Measurements from ENCODE around the gene PRKCD.

DNA sequence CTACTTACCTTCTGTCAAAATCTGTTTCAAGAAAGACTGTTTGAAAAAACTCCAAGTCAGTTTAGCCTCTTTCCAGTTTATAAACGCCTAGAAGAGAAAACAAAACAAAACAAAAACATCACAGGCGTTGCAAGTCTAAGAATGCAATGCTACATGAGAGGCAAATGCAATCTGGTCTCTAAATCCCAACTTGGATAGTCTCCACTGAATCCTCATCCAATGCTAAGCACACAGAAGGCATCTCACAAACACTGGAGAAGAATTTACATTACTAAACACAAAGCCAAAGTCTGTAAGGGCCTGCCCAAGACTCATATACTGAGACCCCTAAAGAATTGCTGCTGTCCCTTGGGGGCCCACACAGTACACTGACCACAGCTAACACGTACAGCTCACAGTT, 49.2 kb upstream of the PRKCD start:
- TF ChIP-seq, protein P1, sequence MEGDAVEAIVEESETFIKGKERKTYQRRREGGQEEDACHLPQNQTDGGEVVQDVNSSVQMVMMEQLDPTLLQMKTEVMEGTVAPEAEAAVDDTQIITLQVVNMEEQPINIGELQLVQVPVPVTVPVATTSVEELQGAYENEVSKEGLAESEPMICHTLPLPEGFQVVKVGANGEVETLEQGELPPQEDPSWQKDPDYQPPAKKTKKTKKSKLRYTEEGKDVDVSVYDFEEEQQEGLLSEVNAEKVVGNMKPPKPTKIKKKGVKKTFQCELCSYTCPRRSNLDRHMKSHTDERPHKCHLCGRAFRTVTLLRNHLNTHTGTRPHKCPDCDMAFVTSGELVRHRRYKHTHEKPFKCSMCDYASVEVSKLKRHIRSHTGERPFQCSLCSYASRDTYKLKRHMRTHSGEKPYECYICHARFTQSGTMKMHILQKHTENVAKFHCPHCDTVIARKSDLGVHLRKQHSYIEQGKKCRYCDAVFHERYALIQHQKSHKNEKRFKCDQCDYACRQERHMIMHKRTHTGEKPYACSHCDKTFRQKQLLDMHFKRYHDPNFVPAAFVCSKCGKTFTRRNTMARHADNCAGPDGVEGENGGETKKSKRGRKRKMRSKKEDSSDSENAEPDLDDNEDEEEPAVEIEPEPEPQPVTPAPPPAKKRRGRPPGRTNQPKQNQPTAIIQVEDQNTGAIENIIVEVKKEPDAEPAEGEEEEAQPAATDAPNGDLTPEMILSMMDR (IDR thresholded peaks at IDR 0.05): no peak
- TF ChIP-seq POLR2AphosphoS5 (IDR thresholded peaks at IDR 0.05; ENCODE audit: insufficient read depth in 1 of 2, low read depth in 1 of 2): no peak
- TF ChIP-seq POLR2A (IDR thresholded peaks at IDR 0.05): no peak
